ENCODE results near the gene LSG1. TPM values are rescaled to one million over a fixed set of nuclear protein-coding genes. Genes with fewer than 3 reads are reported as not detected.
A peak's percentile ranks its signal among the peaks of the same experiment; 100 is the strongest.

LSG1 gene
- total and polyA plus RNA-seq, 10 of the 15 experiments (the other 5 are each of a cell fraction or from before 2014, with no cell fraction given): 14.3 to 75.6 (median 54.4) TPM

GRCh38 chr3:194671900-194672808 is at the start of gene LSG1 (continued):
- TF ChIP-seq, protein P1, sequence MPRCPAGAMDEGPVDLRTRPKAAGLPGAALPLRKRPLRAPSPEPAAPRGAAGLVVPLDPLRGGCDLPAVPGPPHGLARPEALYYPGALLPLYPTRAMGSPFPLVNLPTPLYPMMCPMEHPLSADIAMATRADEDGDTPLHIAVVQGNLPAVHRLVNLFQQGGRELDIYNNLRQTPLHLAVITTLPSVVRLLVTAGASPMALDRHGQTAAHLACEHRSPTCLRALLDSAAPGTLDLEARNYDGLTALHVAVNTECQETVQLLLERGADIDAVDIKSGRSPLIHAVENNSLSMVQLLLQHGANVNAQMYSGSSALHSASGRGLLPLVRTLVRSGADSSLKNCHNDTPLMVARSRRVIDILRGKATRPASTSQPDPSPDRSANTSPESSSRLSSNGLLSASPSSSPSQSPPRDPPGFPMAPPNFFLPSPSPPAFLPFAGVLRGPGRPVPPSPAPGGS (IDR thresholded peaks at IDR 0.05; ENCODE audit: borderline replicate concordance, insufficient read depth, low read depth, low read length, poor library complexity, severe bottlenecking): no peak
- peak; percentile 86 for TF ChIP-seq PML (IDR thresholded peaks at IDR 0.05; ENCODE audit: low read length)
- TF ChIP-seq BMI1 (IDR thresholded peaks at IDR 0.05; ENCODE audit: borderline replicate concordance): no peak
- TF ChIP-seq E4F1 (IDR thresholded peaks at IDR 0.05; ENCODE audit: borderline replicate concordance, partially characterized antibody): peak; percentile 81
- TF ChIP-seq FOS (IDR thresholded peaks at IDR 0.05; ENCODE audit: borderline replicate concordance, extremely low read depth, insufficient read length): no peak
- peak; percentile 94 for TF ChIP-seq CREM (IDR thresholded peaks at IDR 0.05; ENCODE audit: low read depth)
- TF ChIP-seq RELA (IDR thresholded peaks at IDR 0.05; ENCODE audit: borderline replicate concordance, partially characterized antibody): peak; percentile 86
- TF ChIP-seq POLR2AphosphoS5 (IDR thresholded peaks at IDR 0.05; ENCODE audit: low read length): peak; percentile 84
- TF ChIP-seq GABPA (IDR thresholded peaks at IDR 0.05; ENCODE audit: low read depth): peak; percentile 96
- TF ChIP-seq BCL11A (IDR thresholded peaks at IDR 0.05; ENCODE audit: low read depth, low read length): no peak
- TF ChIP-seq RAD51 (IDR thresholded peaks at IDR 0.05): peak; percentile 58
- no peak for TF ChIP-seq SMC3 (IDR thresholded peaks at IDR 0.05; ENCODE audit: borderline replicate concordance, low read length)
- no peak for TF ChIP-seq ASH2L (IDR thresholded peaks at IDR 0.05; ENCODE audit: borderline replicate concordance, low read depth)
- TF ChIP-seq ZNF207 (IDR thresholded peaks at IDR 0.05; ENCODE audit: borderline replicate concordance): peak; percentile 96
- peak in 1 of 2 experiments; percentile 42; a peak in 3 of 4 replicates for TF ChIP-seq IKZF2 (IDR thresholded peaks at IDR 0.05)
- peak; percentile 98 for TF ChIP-seq KLF5 (IDR thresholded peaks at IDR 0.05; ENCODE audit: partially characterized antibody)
- no peak for TF ChIP-seq KAT2A (conservative IDR thresholded peaks at IDR 0.05; ENCODE audit: control insufficient read depth, low read depth, low read length)
- no peak for TF ChIP-seq MTA2 (IDR thresholded peaks at IDR 0.05; ENCODE audit: low read depth)
